ENCODE results near the gene RGS4. TPM values are rescaled to one million over a fixed set of nuclear protein-coding genes. Genes with fewer than 3 reads are reported as not detected.

Gene RGS4
- total RNA-seq = 99.0 and 121 TPM in 2 replicates
- long read RNA-seq, transcript RGS4-203 (5 exons, 3,200 nt) = major isoform, 379 of 420 reads
- long read RNA-seq, partial matches to known transcripts = 14 of 420 reads
- long read RNA-seq, other reads (novel, unspliced or antisense) = 19 of 420 reads

- Mint-ChIP-seq H3K27me3 (ENCODE audit: unreplicated experiment) (no peaks in the 10 kb centered on the region), H3K9me3 (ENCODE audit: unreplicated experiment) (no peaks in the 10 kb centered on the region), H3K36me3 (ENCODE audit: unreplicated experiment) (peaks cover 28% of the 10 kb centered on the region), H3K27ac (ENCODE audit: unreplicated experiment) (peak within 1 kb of the TSS; percentile 67), H3K4me3 (ENCODE audit: unreplicated experiment) (peak within 1 kb of the TSS; percentile 82), H3K4me1 (ENCODE audit: unreplicated experiment) (peaks cover 46% of the 10 kb centered on the region)
- peak; percentile 85 for TF ChIP-seq CTCF (IDR thresholded peaks at IDR 0.05)
- peak; percentile 93 for DNase-seq (ENCODE audit: extremely low spot score, unreplicated experiment)
Measured at GRCh38 chr1:163069142-163069541, at the start of gene RGS4. RGS4 (plus strand) TSS chr1:163069361; CDS start chr1:163069485, 124 bp downstream.

DNA sequence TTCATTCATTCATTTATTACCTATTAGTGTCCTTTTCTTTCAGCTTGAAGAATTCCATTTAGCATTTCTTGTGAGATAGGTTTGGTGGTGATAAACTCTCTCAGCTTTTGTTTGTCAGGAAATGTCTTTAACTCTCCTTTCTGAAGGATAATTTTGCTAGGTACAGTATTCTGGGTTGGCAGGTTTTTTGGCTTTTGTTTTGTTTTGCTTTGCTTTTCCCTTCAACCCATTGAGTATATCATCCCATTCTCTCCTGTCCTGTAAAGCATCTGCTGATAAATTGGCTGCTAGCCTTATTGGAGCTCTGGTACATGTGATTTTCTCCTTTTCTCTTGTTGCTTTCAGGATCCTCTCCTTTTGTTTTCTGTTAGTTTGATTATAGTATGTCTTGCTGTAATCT is 47.0 kb upstream of the RGS4 start:
- H3K27me3 Mint-ChIP-seq (ENCODE audit: unreplicated experiment) = no peaks in the 10 kb centered on the region
- DNase-seq (ENCODE audit: extremely low spot score, unreplicated experiment) = no peak
- H3K4me1 Mint-ChIP-seq (ENCODE audit: unreplicated experiment) = no peaks in the 10 kb centered on the region
- H3K9me3 Mint-ChIP-seq (ENCODE audit: unreplicated experiment) = peaks cover 19% of the 10 kb centered on the region
- H3K4me3 Mint-ChIP-seq (ENCODE audit: unreplicated experiment) = no peak overlapping the region
- no peak for TF ChIP-seq CTCF (IDR thresholded peaks at IDR 0.05)
- no peak overlapping the region for H3K27ac Mint-ChIP-seq (ENCODE audit: unreplicated experiment)
- peaks cover 8% of the 10 kb centered on the region for H3K36me3 Mint-ChIP-seq (ENCODE audit: unreplicated experiment)

DNA sequence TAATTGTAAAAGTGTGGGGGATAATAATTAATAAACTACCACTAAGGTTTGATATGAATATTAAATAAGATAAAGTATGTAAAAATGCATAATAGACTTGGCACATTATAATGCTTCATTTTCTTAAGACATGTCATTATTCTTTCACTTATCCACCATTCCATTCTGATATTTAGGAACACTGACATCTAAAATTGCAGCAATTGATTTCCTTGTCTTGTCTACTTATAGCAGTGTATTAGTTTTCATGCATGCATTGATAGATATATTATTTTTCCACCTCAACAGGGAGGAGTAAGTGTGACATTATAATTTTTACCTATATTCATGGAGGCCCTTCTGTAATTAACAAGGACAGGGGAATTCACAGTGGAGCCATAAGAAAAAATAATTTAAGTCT is 41.6 kb upstream of the RGS4 start:
- no peak for DNase-seq (ENCODE audit: extremely low spot score, unreplicated experiment)
- H3K4me1 Mint-ChIP-seq (ENCODE audit: unreplicated experiment) = peaks cover 15% of the 10 kb centered on the region
- H3K9me3 Mint-ChIP-seq (ENCODE audit: unreplicated experiment) = peaks cover 5% of the 10 kb centered on the region
- no peak overlapping the region for H3K4me3 Mint-ChIP-seq (ENCODE audit: unreplicated experiment)
- peaks cover 4% of the 10 kb centered on the region for H3K36me3 Mint-ChIP-seq (ENCODE audit: unreplicated experiment)
- H3K27ac Mint-ChIP-seq (ENCODE audit: unreplicated experiment) = no peak overlapping the region
- no peaks in the 10 kb centered on the region for H3K27me3 Mint-ChIP-seq (ENCODE audit: unreplicated experiment)
- no peak for TF ChIP-seq CTCF (IDR thresholded peaks at IDR 0.05)

GRCh38 chr1:163029901-163030300 is 39.3 kb upstream of the RGS4 start:
- Mint-ChIP-seq H3K4me3 (ENCODE audit: unreplicated experiment) (no peak overlapping the region), H3K9me3 (ENCODE audit: unreplicated experiment) (peaks cover 4% of the 10 kb centered on the region), H3K36me3 (ENCODE audit: unreplicated experiment) (no peaks in the 10 kb centered on the region), H3K27ac (ENCODE audit: unreplicated experiment) (peak overlapping the region; percentile 12), H3K4me1 (ENCODE audit: unreplicated experiment) (peaks cover 24% of the 10 kb centered on the region), H3K27me3 (ENCODE audit: unreplicated experiment) (no peaks in the 10 kb centered on the region)
- no peak for DNase-seq (ENCODE audit: extremely low spot score, unreplicated experiment)
- no peak for TF ChIP-seq CTCF (IDR thresholded peaks at IDR 0.05)

DNA sequence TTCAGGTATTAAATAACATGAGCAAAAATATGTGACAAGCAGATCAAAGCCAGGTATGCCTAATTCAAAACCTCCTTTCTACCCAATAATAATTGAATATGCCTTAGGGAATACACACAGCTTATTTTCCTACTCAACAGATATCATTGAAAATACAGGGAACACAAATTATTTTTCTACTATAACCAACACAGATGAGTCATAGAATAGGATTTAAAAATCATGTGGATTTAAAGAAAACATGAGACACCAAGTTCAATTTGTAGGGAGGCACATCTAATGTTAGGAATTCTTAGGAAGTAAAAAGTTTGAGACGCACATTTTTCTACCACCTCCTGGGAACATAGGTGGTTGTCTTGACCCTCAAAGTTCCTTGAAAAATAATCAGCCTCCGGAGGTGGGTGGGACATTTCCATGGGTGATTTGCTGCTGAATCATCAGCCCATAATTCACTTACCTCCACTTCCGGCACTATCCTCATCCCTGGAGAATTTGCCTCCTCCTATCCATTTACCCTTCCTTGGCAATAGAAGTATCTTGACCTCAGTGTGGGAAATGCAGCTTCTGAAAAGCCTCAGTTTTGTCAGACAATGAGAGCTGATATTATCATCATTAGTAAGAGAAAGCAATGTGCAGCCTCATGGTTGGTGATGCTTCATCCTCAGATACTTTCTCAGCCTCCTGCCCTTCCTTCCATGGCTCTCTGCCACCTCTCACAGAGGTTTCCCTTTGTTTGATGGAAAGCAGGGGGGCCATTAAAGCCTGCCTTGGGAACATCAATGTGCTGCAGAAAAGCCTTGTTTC is 33.5 kb upstream of the RGS4 start:
- H3K4me1 Mint-ChIP-seq (ENCODE audit: unreplicated experiment) = peaks cover 31% of the 10 kb centered on the region
- DNase-seq (ENCODE audit: extremely low spot score, unreplicated experiment) = no peak
- H3K36me3 Mint-ChIP-seq (ENCODE audit: unreplicated experiment) = no peaks in the 10 kb centered on the region
- no peaks in the 10 kb centered on the region for H3K9me3 Mint-ChIP-seq (ENCODE audit: unreplicated experiment)
- peak overlapping the region; percentile 2 for H3K4me3 Mint-ChIP-seq (ENCODE audit: unreplicated experiment)
- peak overlapping the region; percentile 84 for H3K27ac Mint-ChIP-seq (ENCODE audit: unreplicated experiment)
- TF ChIP-seq CTCF (IDR thresholded peaks at IDR 0.05) = no peak
- no peaks in the 10 kb centered on the region for H3K27me3 Mint-ChIP-seq (ENCODE audit: unreplicated experiment)
